ENCODE results near the gene LAIR2. TPM values are rescaled to one million over a fixed set of nuclear protein-coding genes. Genes with fewer than 3 reads are reported as not detected.
"Not testable (repeated sequence)": the region's sequence is repeated elsewhere in the genome, so short reads cannot be mapped to it uniquely, and the experiment has no call there.

The LAIR2 gene
- total RNA-seq, 1 donor from 2014 or later: not detected

- no peak for DNase-seq (ENCODE audit: low spot score)
- intact Hi-C loops (cut with DNase I): no loop called here
Observed at GRCh38 chr19:54489341-54489740, 13.3 kb upstream of the LAIR2 start.

GRCh38 chr19:54489766-54490165 is 12.9 kb upstream of the LAIR2 start:
- intact Hi-C loops (cut with DNase I): no loop called here
- DNase-seq (ENCODE audit: low spot score): no peak

- intact Hi-C loops (cut with DNase I): no loop called here
- no peak for DNase-seq (ENCODE audit: low spot score)
Observed at GRCh38 chr19:54492568-54492967, 10.1 kb upstream of the LAIR2 start.

DNA sequence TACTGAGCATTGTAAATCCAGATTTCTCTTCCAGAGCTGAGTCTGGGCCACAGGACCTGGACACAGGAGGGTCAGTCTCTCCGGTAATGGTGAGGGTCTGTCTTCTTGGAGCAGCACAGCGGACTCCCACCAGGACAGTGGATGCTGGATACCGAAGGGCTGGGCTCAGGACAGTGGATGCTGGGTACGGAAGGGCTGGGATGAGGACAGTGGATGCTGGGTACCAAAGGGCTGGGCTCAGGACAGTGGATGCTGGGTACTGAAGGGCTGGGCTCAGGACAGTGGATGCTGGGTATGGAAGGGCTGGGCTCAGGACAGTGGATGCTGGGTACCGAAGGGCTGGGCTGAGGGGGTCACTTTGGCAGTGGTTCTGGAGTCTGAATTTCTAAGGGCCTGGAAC is 9.6 kb upstream of the LAIR2 start:
- DNase-seq (ENCODE audit: low spot score); intact Hi-C loops (cut with DNase I): not testable (repeated sequence)

DNA sequence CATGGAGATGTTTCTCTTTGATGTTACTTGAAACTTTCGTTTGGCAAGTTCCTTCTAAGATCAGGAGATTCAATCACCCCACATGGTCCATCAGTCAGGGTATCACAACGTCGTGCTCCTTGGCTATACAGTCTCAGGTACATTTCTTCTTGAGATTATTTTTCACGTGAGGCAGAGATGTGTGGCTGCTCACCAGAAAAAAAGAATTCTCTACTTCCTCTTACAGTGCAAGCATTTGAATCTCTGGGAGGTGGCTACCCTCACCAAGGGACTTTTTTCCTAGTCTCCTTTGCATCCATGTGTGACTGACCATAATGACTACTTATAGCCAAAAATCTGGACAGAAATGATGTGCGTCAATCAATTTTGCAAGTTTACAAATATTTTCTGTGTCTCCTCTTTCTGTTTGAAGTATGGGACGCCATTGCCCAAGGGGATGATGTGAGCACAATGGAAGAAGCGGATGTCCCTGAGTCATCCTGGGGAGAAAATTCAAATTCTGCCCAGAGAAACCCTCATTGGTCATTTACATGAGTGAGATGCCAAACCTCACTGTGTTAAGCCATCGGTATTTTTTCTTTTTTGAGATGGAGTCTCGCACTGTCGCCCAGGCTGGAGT is 8.6 kb upstream of the LAIR2 start:
- DNase-seq (ENCODE audit: low spot score): no peak
- intact Hi-C loops (cut with DNase I): no loop called here

DNA sequence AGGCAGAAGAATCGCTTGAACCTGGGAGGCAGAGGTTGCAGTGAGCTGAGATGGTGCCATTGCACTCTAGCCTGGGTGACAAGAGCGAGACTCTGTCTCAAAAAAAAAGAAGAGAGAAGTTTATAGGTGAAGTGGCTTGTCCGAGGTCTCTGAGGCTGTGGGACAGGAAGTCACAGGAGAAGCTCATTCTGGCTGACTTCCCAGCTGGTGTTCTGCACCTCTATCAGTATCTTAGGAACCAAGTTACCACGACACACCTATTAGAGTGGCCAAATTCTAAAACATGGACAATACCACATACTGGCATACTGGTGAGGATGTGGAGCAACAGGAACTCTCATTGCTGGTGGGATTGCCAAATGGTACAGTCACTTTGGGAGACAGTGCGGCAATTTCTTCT is 7.3 kb upstream of the LAIR2 start:
- DNase-seq (ENCODE audit: low spot score); intact Hi-C loops (cut with DNase I): not testable (repeated sequence)

DNA sequence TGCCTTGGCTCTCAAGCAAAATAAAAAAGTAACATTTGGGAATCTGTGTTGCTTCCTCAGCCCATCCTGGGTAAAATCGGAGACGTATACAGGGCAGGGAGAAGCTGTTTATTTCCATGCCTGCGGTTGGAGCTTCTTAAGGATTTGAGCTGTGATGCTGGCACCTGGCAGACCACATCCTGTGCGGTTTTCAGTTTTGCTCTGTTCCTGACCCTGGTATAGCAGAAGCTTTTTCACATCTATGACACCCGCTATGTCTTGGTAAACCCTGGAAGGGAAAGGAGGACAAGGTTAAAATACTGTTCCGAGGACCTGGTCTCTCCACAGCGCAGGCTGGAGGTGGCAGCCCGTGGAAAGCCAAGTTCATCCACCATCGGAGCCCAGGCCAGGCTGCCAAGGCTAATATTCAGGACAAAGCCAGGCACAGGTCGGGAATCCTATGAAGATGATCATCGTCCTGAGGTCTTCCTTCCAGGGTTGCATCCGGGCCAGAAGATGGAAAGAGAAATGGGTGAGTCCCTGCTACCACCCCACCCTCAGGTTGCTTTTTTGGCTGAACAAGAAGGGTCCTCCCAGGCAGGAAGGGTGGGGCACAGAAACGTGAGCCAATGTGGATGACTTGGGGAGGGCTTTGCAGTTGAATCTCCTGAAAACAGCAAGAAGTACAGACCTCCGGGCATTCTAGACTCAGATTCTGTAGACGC is 4.7 kb upstream of the LAIR2 start:
- DNase-seq (ENCODE audit: low spot score); intact Hi-C loops (cut with DNase I): not testable (repeated sequence)

DNA sequence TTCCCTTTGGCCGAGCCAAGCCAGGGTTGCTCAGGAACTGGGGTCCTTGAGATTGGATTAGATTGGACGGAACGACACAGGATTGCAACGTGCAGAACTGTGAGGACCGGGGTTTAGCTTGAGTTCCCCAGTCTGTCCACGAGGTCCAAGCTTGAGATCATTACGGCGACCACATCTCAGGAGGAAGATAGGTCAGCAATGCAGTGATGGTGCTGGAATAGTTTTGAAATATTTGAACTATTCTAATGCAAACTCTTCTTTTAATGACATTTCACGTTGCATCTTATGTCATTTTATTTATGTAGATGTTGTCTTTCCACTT is 4.2 kb upstream of the LAIR2 start:
- intact Hi-C loops (cut with DNase I); DNase-seq (ENCODE audit: low spot score): not testable (repeated sequence)

- DNase-seq (ENCODE audit: low spot score); intact Hi-C loops (cut with DNase I): not testable (repeated sequence)
Observed at GRCh38 chr19:54505542-54505941, 2.9 kb downstream of the LAIR2 start.

GRCh38 chr19:54506079-54506478 is 3.4 kb downstream of the LAIR2 start:
- intact Hi-C loops (cut with DNase I): no loop called here

DNA sequence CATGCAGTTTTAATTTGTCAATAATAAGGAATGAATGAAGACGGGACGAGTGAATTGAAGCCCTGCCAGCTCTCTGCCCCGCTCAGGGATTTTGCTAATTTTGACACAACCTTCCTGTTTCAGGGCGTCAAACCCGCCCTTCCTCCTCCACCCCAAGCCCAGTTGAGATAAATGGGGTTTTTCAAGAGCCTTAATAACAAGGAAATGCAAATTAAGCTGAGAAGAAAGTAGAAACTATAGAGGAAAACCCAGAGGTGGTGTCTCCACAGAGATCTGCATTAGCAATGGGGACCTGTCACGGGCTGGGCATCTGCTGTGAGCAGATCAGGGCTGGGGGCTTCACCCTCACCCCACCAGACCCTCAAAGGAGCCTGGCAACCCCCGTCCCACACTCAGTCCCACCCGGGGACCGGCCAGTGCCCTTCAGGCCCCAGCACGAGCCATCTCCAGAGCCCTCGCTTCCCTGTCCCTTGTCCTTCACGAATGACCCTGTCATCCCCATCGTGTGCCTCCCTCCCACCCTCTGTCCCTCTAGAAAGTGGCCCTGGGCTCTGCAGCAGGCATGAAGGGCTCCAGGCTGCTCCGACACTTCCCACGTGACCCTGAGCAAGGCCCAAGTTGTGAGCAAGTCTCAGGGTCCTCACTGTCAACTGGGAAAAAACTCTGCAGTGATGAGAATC is 4.5 kb downstream of the LAIR2 start:
- intact Hi-C loops (cut with DNase I); DNase-seq (ENCODE audit: low spot score): not testable (repeated sequence)

More at GRCh38 chr19:54506079-54506478, 3.4 kb downstream of the LAIR2 start:
- DNase-seq (ENCODE audit: low spot score): no peak

DNA sequence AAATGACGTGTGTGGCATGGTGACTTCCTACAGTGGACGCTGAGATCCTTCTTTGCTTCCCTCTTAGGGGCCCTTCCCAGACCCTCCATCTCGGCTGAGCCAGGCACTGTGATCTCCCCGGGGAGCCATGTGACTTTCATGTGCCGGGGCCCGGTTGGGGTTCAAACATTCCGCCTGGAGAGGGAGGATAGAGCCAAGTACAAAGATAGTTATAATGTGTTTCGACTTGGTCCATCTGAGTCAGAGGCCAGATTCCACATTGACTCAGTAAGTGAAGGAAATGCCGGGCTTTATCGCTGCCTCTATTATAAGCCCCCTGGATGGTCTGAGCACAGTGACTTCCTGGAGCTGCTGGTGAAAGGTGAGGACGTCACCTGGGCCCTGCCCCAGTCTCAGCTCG is 5.2 kb downstream of the LAIR2 start:
- intact Hi-C loops (cut with DNase I): no loop called here
- no peak for DNase-seq (ENCODE audit: low spot score)

DNA sequence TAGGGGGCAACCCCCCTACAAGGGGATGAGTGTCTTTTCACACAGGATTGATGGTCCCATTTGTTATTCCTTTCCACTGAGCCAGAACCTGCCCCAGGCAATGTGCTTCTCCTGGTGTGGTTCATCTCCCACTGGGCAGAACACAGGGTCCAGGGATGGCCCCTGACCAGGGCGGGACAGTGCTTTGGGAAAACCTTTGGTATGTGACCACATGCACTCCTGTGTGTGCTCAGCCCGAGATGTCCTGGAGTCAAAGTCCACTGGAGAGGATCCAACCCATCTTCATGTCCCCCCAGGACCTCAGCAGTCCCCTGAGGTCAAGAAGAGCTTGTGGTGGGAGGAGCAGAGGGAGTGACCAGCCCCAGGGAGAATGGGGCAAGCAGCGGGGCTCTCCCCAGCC is 5.9 kb downstream of the LAIR2 start:
- DNase-seq (ENCODE audit: low spot score); intact Hi-C loops (cut with DNase I): not testable (repeated sequence)

GRCh38 chr19:54509200-54509940 is 6.7 kb downstream of the LAIR2 start:
- intact Hi-C loops (cut with DNase I); DNase-seq (ENCODE audit: low spot score): not testable (repeated sequence)

DNA sequence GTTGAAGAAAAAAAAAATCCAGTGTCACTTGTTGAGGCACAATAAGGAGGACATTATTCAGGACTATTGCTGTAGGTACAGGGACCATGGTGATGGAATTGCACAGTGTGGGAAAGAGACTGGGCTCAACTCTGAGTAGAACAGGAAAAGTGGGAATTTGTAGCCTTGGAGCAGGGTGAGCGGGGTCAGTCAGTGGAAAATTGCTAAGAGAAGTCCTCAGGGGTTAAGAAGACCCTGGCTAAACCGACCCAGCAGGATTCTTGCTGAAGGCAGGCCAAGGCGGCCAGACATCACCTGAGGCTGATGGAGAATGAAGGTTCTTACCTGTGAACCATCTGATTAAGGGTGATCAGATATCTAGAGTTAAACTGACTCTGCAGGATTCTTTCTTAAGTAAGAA is 12.5 kb downstream of the LAIR2 start:
- intact Hi-C loops (cut with DNase I): no loop called here
- no peak for DNase-seq (ENCODE audit: low spot score)

DNA sequence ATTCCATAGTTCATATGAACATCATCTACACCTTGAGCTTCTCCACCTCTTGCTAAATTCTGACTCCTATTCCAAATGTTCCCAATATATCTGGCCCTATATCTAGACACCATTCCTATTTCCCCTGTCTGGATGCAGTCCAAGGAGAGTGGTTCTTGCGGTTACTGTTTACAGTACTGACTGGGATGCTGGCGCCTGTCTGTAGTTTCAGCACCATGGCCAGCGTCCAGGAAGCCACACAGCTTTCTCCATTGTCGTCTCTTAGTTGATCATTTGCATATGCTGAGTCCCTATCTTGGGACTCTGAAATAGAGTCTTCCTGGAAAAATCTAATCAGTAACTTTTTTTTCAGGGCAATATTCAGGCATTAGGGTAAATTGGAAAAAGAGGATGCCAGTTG is 14.9 kb downstream of the LAIR2 start:
- intact Hi-C loops (cut with DNase I): no loop called here
- DNase-seq (ENCODE audit: low spot score): no peak

DNA sequence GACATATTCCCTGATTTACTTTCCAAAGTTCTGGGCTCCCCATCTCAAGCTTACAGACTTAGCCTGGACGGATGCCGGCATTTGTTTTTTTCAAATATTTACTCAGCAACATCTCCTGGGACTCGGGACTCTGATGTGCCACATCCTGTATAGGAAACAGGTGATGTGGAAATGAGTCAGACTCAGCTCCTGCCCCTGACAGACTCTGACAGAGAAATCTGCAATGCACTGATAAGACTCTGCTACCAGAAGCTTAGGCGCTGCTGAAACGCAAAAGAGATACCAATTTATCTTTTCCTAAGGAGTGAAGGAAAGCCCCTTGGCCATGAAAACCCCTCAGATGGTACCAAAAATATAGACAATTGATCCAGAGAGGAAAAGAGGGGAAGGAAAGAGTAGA is 16.2 kb downstream of the LAIR2 start:
- intact Hi-C loops (cut with DNase I): no loop called here
- DNase-seq (ENCODE audit: low spot score): no peak

GRCh38 chr19:54521022-54521859 is 18.6 kb downstream of the LAIR2 start:
- intact Hi-C loops (cut with DNase I): no loop called here
- DNase-seq (ENCODE audit: low spot score): no peak

DNA sequence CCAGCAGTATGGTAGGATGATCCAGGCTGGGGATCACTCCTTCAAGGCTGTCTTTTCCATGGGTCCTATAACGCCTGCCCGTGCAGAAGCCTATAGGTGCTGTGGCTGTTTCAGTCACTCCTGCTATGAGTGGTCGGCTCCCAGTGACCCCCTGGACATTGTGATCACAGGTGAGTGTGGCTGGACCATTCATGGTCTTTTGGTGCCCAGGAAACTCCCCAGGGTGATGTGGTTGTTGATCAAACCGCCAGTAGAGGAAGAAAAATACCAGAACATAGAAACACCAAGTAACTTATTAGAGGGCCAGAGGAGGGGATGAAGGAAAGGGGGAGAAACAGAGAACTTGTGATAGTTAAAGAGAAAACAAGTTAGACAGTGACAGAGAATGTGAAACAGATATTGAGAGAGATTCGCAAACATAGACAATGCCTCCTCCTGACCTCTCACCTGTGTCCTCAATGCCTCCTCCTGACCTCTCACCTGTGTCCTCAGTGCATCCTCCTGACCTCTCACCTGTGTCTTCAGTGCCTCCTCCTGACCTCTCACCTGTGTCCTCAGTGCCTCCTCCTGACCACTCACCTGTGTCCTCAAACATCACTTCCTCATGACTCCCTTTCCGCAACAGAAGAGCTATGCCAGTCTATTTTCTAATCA is 19.4 kb downstream of the LAIR2 start:
- intact Hi-C loops (cut with DNase I): no loop called here

More for the DNA sequence above, 19.4 kb downstream of the LAIR2 start:
- DNase-seq (ENCODE audit: low spot score): no peak

All from cardiac septum (tissue), 1 donor.